ENCODE measurements around the gene TCHP. TPM values are rescaled to one million over a fixed set of nuclear protein-coding genes. Genes with fewer than 3 reads are reported as not detected.
"Not testable (repeated sequence)": the region's sequence is repeated elsewhere in the genome, so short reads cannot be mapped to it uniquely, and the experiment has no call there.

The TCHP gene
- total RNA-seq, 1 donor from 2014 or later: 31.1 TPM

DNA sequence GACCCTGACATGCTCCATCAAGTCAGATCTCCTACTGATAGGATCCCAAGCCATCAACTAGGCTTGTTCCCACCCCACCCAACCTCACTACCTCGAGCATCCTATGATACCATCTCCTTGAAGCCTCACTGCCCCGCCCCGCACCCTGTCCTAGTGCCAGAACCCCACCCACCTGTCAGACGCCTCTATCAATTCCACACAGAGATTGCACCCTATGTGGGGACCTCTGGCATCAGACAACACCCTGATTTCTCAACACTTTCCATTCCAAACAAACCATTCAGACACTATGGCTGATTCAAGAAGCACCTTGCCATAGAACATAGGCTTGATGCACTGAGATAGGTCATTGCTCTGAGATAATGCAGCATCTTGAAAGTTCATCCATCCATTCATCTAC, 16.6 kb upstream of the TCHP start:
- H3K27ac Mint-ChIP-seq: no peak overlapping the region
- H3K4me1 Mint-ChIP-seq (ENCODE audit: low read depth): peaks cover 37% of the 10 kb centered on the region
- no peak for DNase-seq (ENCODE audit: low spot score)
- H3K9me3 Mint-ChIP-seq: no peaks in the 10 kb centered on the region
- H3K4me3 Mint-ChIP-seq: no peak overlapping the region
- H3K36me3 Mint-ChIP-seq (ENCODE audit: low read depth): peaks cover under 1% of the 10 kb centered on the region
- intact Hi-C loops (cut with micrococcal nuclease): loop anchor here (5.0 kb wide), 1 partner anchor 399 kb away; the partner anchor contains the start of gene ATP2A2
- peaks cover 12% of the 10 kb centered on the region for H3K27me3 Mint-ChIP-seq (ENCODE audit: insufficient read depth)

DNA sequence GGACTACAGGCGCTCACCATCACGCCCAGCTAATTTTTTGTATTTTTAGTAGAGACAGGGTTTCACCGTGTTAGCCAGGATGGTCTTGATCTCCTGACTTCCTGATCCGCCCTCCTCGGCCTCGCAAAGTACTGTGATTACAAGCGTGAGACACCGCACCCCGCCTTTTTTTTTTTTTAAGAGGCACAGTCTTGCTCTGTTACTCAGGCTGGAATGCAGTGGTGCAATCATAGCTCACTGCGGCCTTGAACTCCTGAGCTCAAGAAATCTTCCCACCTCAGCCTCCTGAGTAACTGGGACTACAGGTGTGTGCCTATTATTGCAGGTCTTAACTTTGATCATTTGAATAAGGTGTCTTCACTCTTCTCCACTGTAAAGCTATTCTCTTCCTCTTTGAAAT, 14.5 kb upstream of the TCHP start:
- no peak for DNase-seq (ENCODE audit: low spot score)
- Mint-ChIP-seq H3K36me3 (ENCODE audit: low read depth) (peaks cover 5% of the 10 kb centered on the region), H3K27me3 (ENCODE audit: insufficient read depth) (peaks cover 12% of the 10 kb centered on the region), H3K4me1 (ENCODE audit: low read depth) (peaks cover 35% of the 10 kb centered on the region), H3K9me3 (no peaks in the 10 kb centered on the region), H3K27ac (no peak overlapping the region), H3K4me3 (no peak overlapping the region)
- intact Hi-C loops (cut with micrococcal nuclease): no loop called here

DNA sequence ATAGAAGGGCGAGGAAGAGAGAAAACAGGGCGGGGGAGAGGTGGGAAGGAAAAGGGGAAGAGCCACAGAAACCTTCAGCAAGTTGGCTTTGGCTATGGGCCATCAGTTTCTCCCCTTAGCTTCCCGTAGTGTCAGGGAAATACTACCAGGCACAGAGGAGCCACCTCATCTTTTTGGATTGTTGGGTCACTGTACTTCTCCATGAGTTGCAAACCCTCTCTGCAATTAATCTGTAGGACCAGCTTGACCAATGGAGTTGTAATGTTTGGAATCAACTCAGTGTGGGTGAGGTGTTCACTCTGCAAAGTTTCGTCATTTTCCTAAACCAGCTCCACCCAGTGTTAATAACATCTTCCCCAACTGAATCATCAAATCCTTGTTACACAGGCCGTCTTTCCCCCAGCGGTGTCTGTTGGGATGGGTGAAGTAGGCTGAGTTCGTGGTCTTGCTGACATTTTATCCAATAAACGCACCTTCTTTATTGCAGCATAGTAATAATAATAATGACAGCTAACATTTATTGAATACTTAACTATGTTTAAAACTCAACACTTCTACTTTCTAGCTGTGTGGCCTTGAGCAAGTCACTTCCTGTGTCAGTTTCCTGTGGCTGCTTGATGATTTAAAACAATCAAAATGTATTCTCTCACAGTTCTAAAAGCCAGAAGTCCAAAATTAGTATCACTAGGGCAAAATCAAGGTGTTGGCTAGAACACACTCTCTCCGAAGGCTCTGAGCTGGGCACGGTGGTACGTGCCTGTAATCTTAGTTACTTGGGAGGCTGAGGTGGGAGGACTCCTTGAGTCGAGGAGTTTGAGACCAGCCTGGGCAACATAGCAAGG, 11.7 kb upstream of the TCHP start:
- H3K36me3 Mint-ChIP-seq (ENCODE audit: low read depth): peaks cover 5% of the 10 kb centered on the region
- peaks cover 43% of the 10 kb centered on the region for H3K4me1 Mint-ChIP-seq (ENCODE audit: low read depth)
- intact Hi-C loops (cut with micrococcal nuclease): loop anchor here (1.0 kb wide), 2 partner anchors 8 to 12 kb away; partner anchors contain the start of genes GLTP and TCHP

DNA sequence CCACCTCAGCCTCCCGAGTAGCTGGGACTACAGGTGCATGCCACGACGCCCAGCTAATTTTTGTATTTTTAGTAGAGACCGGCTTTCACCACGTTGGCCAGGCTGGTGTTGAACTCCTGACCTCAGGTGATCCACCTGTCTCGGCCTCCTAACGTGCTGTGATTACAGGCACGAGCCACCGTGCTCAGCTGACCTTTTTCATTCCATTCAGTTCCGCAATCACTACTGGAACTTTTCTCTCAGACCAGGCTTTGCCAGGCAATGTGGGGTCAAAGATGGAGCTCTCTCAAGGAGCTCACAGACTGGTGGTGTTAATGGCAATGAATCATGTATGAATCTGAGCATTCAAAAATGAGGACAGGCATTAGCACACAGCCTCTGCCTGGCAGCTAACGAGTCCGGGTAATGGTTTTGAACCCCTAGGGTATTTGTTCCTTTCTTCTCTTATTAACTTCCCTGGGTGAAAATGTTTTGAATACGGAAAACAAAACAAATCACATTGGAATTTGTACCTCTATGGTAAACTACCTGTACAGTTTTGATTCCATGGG, 9.4 kb upstream of the TCHP start:
- intact Hi-C loops (cut with micrococcal nuclease): no loop called here
- H3K9me3 Mint-ChIP-seq: no peaks in the 10 kb centered on the region
- no peak overlapping the region for H3K4me3 Mint-ChIP-seq
- H3K27ac Mint-ChIP-seq: no peak overlapping the region
- peaks cover 5% of the 10 kb centered on the region for H3K36me3 Mint-ChIP-seq (ENCODE audit: low read depth)
- DNase-seq (ENCODE audit: low spot score): no peak
- peaks cover 3% of the 10 kb centered on the region for H3K27me3 Mint-ChIP-seq (ENCODE audit: insufficient read depth)
- H3K4me1 Mint-ChIP-seq (ENCODE audit: low read depth): peaks cover 47% of the 10 kb centered on the region

More for the DNA sequence above, 11.7 kb upstream of the TCHP start:
- Mint-ChIP-seq H3K27me3 (ENCODE audit: insufficient read depth) (peaks cover 9% of the 10 kb centered on the region), H3K27ac (peak overlapping the region; percentile 89), H3K9me3 (no peaks in the 10 kb centered on the region), H3K4me3 (peak overlapping the region; percentile 55)
- no peak for DNase-seq (ENCODE audit: low spot score)

DNA sequence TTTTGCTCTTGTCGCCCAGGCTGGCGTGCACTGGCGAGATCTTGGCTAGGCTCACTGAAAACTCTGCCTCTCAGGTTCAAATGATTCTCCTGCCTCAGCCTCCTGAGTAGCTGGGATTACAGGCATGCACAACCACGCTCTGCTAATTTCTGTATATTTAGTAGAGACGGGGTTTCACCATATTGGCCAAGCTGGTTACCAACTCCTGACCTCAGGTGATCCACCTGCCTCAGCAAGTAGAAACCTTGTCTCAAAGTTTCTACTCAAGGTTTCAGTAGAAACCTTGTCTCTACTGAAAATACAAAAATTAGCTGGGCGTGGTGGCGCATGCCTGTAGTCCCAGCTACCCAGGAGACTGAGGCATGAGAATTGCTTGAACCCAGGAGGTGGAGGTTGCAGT, 8.3 kb upstream of the TCHP start:
- intact Hi-C loops (cut with micrococcal nuclease); H3K36me3 Mint-ChIP-seq (ENCODE audit: low read depth); H3K27me3 Mint-ChIP-seq (ENCODE audit: insufficient read depth); H3K4me3 Mint-ChIP-seq; H3K27ac Mint-ChIP-seq; DNase-seq (ENCODE audit: low spot score); H3K9me3 Mint-ChIP-seq: not testable (repeated sequence)
- peaks cover 47% of the 10 kb centered on the region for H3K4me1 Mint-ChIP-seq (ENCODE audit: low read depth)

DNA sequence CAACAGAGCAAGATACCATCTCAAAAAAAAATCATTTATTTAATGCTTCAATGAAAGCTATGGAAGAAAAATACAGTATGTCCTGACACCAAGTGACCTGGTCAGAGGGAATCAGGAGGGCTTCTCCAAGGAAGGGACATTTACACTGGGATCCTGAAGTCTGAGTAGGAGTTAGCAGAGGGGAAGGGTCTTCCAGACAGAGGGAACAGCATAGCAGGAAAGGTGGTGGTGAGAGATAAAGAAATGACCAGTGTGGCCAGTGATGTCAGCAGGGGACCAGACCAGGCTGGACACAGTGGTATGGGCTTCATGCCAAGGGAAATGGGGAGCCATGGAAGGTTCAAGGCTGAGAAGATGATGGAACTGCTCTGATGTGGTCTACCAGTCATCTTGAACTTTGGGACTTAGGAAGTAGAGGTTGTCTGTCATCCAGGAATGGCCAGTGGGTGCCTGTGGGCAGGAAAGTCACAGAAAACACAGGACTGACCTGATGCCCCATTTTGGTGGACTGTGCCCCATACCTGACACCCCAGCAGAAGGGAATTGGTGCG, 7.8 kb upstream of the TCHP start:
- H3K4me1 Mint-ChIP-seq (ENCODE audit: low read depth): peaks cover 47% of the 10 kb centered on the region
- peaks cover 5% of the 10 kb centered on the region for H3K36me3 Mint-ChIP-seq (ENCODE audit: low read depth)
- peaks cover 2% of the 10 kb centered on the region for H3K27me3 Mint-ChIP-seq (ENCODE audit: insufficient read depth)
- no peak for DNase-seq (ENCODE audit: low spot score)
- no peak overlapping the region for H3K4me3 Mint-ChIP-seq
- intact Hi-C loops (cut with micrococcal nuclease): no loop called here
- H3K27ac Mint-ChIP-seq: no peak overlapping the region
- H3K9me3 Mint-ChIP-seq: no peaks in the 10 kb centered on the region

DNA sequence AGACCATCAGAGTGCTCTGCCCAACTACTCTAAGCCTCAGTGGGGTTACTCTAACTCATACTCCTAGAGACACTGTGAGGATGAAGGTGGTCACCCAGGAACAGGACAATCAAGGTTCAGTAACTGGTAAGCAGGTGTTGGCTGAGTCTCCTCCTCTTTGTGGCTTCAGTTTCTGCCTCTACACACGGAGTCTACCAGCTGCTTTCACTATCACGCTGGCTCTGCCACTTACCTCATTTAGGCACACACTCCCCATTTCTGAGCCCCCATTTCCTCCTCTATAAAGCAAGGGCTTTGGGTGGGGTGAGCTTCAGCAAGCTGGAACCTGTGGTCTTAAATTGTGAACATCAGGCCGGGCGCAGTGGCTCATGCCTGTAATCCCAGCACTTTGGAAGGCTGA, 7.3 kb upstream of the TCHP start:
- H3K4me1 Mint-ChIP-seq (ENCODE audit: low read depth): peaks cover 43% of the 10 kb centered on the region
- no peaks in the 10 kb centered on the region for H3K9me3 Mint-ChIP-seq
- peaks cover 5% of the 10 kb centered on the region for H3K36me3 Mint-ChIP-seq (ENCODE audit: low read depth)
- H3K4me3 Mint-ChIP-seq: no peak overlapping the region
- intact Hi-C loops (cut with micrococcal nuclease): no loop called here
- peaks cover 2% of the 10 kb centered on the region for H3K27me3 Mint-ChIP-seq (ENCODE audit: insufficient read depth)
- H3K27ac Mint-ChIP-seq: no peak overlapping the region
- peak; percentile 12 for DNase-seq (ENCODE audit: low spot score)

DNA sequence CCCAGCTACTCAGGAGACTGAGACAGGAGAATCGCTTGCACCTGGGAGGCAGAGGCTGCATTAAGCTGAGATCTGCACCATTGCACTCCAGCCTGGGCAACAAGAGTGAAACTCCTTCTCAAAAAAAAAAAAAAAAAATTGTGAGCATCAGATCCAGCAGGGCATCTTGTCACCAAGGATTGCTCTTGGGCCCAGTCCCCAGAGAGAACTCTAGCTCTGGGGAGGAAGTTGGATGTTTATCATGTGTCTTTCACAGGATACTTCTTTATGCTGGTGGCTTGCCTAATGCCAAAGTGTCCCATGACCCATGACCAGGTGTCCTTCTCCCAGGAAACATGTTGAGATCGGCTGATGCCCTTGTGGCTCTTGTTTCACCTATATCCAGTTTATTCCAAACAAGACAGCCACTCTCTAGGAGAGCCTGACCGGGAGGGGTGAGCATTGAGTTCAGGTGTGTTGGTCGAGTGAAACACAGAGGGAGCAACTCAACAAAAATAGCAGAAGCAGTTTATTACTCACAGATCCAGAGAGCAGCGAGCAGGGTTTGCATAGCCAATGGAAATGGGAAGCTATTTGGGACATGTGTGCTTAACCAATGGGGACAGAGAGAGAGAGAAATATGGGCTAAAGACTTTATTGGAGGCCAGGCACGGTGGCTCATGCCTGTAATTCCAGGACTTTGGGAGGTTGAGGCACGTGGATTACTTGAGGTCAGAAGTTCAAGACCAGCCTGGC, 6.6 kb upstream of the TCHP start:
- H3K4me3 Mint-ChIP-seq: no peak overlapping the region
- peaks cover 36% of the 10 kb centered on the region for H3K4me1 Mint-ChIP-seq (ENCODE audit: low read depth)
- DNase-seq (ENCODE audit: low spot score): no peak
- peaks cover 5% of the 10 kb centered on the region for H3K36me3 Mint-ChIP-seq (ENCODE audit: low read depth)
- intact Hi-C loops (cut with micrococcal nuclease): no loop called here
- no peak overlapping the region for H3K27ac Mint-ChIP-seq
- no peaks in the 10 kb centered on the region for H3K9me3 Mint-ChIP-seq
- H3K27me3 Mint-ChIP-seq (ENCODE audit: insufficient read depth): peaks cover 2% of the 10 kb centered on the region

DNA sequence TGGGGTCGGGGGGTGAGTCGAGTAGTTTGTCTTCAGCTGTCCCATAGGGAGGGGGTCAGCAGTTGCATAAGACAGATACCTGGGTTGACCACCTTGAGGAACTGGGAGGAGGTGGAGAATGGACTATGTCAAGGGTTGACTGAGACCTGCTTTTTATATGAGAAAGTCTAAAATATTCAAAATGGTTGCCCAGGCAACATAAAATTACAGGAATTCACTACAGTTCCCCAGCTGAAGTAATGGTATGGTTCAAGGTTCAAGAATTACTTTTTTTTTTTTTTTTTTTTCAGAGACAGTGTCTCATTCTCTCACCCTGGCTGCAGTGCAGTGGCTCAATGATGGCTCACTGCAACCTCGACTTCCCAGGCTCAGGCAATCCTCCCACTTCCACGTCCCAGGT, 5.1 kb upstream of the TCHP start:
- Mint-ChIP-seq H3K9me3 (no peaks in the 10 kb centered on the region), H3K4me1 (ENCODE audit: low read depth) (peaks cover 24% of the 10 kb centered on the region), H3K36me3 (ENCODE audit: low read depth) (no peaks in the 10 kb centered on the region), H3K27me3 (ENCODE audit: insufficient read depth) (peaks cover 2% of the 10 kb centered on the region), H3K27ac (no peak overlapping the region), H3K4me3 (no peak overlapping the region)
- no peak for DNase-seq (ENCODE audit: low spot score)
- intact Hi-C loops (cut with micrococcal nuclease): no loop called here

DNA sequence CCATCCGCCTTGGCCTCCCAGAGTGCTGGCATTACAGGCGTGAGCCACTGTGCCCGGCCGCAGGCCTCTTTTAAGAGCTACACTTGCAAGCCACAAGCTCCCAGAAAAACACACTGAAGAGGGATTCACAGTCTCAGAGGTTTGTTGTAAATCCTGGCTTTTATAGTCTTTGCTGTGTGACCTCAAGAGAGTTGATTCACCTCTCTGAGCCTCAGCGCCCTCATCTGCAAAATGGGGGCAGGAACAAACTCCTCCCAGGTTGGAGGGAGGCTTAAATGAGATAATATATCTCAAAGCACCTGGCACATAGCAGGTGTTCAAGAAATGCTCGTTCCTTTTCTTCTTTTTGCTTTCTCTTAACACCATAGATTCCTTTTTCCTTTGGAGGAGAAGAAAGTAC, 3.9 kb upstream of the TCHP start:
- peaks cover 31% of the 10 kb centered on the region for H3K4me1 Mint-ChIP-seq (ENCODE audit: low read depth)
- intact Hi-C loops (cut with micrococcal nuclease): no loop called here
- H3K9me3 Mint-ChIP-seq: no peaks in the 10 kb centered on the region
- peaks cover 2% of the 10 kb centered on the region for H3K27me3 Mint-ChIP-seq (ENCODE audit: insufficient read depth)
- no peaks in the 10 kb centered on the region for H3K36me3 Mint-ChIP-seq (ENCODE audit: low read depth)
- no peak overlapping the region for H3K4me3 Mint-ChIP-seq
- H3K27ac Mint-ChIP-seq: no peak overlapping the region
- DNase-seq (ENCODE audit: low spot score): no peak

DNA sequence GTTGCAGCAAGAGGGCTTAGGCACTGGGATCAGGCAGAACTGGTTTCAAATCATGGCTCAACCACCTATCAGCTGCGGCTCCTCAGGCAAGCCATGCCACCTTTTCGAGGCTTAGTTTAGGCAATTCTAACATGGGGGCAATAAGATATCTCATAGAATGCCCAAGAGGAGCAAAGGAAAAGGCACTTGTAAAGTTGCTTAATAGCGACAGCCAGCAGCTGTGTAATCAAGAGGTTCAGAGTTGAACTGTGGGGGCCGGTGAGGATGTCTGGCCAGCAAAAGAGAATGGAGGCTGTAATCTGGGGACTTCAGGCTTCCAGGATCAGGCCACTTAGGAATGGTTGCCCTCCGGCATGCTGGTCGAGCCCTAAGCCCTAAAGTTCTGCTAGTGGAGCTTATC, 3.0 kb upstream of the TCHP start:
- intact Hi-C loops (cut with micrococcal nuclease): no loop called here
- Mint-ChIP-seq H3K4me3 (no peak overlapping the region), H3K9me3 (no peaks in the 10 kb centered on the region), H3K27me3 (ENCODE audit: insufficient read depth) (peaks cover 2% of the 10 kb centered on the region), H3K36me3 (ENCODE audit: low read depth) (no peaks in the 10 kb centered on the region), H3K4me1 (ENCODE audit: low read depth) (peaks cover 36% of the 10 kb centered on the region), H3K27ac (no peak overlapping the region)
- DNase-seq (ENCODE audit: low spot score): no peak

DNA sequence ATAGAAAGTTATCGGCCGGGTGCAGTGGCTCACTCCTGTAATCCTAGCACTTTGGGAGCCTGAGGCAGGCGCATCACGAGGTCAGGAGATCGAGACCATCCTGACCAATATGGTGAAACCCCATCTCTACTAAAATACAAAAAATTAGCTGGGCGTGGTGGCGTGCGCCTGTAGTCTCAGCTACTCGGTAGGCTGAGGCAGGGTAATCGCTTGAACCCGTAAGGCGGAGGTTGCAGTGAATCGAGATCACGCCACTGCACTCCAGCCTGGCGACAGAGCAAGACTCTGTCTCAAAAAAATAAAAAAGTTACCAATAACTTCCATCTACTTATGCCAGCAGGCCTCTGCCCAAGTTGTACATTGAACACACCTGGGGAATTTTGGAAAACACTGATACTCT, 729 bp upstream of the TCHP start:
- H3K9me3 Mint-ChIP-seq; H3K27me3 Mint-ChIP-seq (ENCODE audit: insufficient read depth); intact Hi-C loops (cut with micrococcal nuclease); H3K27ac Mint-ChIP-seq; DNase-seq (ENCODE audit: low spot score): not testable (repeated sequence)
- Mint-ChIP-seq H3K4me1 (ENCODE audit: low read depth) (peaks cover 19% of the 10 kb centered on the region), H3K36me3 (ENCODE audit: low read depth) (peaks cover 10% of the 10 kb centered on the region), H3K4me3 (peak overlapping the region; percentile 95)

All from activated T-helper 1 cell treated with anti-CD3 and anti-CD28 coated beads, Interleukin-12 subunit alpha, Interleukin-12 subunit beta, Interleukin-2, Interleukin-4 antibody, amounts not matched to agents 30 ng/mL and 10 ng/mL and 1 ng/mL, durations not matched to agents 14 hours and 24 hours and 36 hours (primary cell).